H54 (cell line): ENCODE measurements around the gene TFAP2B.

Source experiments
- DNase-seq: peaks from one replicate; pipeline ENCODE4 v3.0.0; 2011; ENCODE audit warnings: low spot score, mixed read lengths; ENCODE audit not compliant: insufficient read length
- FAIRE-seq: peaks from 3 replicates; lab custom pipeline; 2011; peaks lifted over from hg19 to GRCh38; lab: Jason Lieb, UNC
- POLR2A ChIP-seq: IDR thresholded peaks from 2 replicates; pipeline ENCODE4 v1.6.1; 2011; ENCODE audit warnings: low read depth, mild to moderate bottlenecking, low read length

The TFAP2B gene

DNA sequence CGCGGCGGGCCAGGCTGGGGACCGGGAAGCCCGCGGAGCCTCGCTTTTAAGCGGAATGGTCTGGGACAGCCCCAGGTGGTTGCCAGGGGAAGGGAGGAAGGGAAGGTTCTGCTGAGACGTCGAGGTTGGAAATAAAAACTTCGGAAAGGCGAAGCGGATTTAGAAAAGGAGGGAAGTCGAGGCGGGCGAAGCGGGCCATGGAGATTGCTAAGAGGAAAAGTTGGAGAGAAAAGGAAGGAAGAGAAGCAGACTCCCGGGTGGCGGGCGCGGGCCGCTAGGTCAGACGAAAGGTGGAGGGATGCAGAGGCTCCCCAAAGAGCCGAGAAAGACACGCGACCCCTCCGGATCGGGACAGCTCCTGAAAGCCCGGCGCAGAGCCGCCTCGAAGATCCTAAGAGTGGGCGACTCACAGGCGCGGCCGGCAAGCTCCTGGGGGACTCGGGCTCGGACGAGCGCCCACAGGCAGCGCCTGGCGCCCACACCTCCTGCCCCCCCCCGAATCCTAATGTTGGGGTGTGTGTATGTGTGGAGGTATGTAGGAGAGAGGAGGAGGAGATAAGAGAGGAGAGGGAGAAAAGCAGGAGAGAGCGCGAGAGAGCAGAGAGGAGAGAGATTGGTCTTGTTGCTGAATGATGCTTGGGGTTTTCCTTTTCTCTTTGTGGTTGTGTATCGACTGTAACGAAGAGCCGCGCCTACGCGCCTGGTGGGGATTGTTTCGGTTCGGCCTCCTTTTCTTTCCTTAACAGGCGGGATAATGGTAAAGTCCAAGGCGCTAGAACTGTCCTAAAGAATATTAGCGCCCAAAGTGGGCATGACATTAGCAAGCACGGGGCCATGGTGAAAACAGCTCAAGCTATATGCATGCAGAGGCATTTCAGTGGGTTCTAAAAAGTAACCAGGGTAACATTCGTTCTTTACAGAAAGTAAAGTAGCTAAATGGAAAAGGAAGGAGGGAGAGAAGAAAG, 1.5 kb downstream of the TFAP2B start:
- no peak for FAIRE-seq
- TF ChIP-seq POLR2A, result no peak
- DNase-seq, result no peak

DNA sequence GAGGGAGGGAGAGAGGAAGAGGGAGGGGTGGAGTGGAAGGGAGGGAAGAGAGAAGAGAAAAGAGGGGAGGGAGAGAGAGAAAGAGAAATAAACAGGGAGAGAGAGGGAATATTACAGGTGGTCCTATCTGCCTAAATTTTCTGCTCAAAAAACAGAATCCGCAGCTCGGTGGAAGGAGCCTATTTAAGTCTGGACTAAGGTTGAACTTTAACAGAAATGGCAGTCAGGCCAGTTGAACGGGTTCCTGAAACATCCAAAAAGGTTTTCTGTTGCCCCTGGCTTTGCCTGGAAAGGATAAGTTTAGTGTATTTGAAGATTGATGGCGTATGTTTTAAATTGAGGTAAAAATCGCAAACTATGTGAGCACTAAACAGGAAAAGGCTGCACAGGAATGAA, 2.2 kb downstream of the TFAP2B start:
- FAIRE-seq (no peak), DNase-seq (no peak)
- no peak for TF ChIP-seq POLR2A

DNA sequence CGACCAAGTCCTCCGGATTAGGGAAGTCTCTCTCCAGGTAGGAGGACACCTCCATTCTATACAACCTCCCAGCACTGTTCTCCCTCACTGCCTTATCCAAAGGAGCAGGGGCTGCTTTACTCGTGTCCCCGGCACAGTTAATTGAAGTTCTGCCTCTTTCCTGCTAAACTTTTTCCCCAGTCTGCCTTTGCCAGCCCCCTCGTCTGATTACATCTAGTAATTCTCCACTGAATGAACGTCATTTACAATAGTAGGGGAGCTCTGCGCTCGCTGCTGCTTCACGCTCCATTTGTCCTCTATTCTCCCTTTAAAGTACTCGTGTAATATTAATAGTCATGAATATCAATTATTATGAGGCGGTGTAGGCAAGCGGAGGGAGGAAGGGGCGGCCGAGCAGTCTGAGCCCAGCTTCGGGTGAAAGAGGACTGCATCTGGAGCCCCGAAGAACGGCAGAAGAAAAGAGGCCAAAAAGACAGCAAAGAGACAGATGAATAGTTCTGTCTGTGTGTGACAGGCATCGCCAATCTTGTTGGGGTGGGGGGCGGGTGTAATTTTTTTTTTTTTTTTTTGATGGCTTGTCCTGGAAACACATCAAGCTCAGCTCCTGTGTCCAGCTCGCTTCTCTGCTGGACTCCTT, 2.9 kb downstream of the TFAP2B start:
- FAIRE-seq (no peak), DNase-seq (no peak)
- TF ChIP-seq POLR2A, result no peak

DNA sequence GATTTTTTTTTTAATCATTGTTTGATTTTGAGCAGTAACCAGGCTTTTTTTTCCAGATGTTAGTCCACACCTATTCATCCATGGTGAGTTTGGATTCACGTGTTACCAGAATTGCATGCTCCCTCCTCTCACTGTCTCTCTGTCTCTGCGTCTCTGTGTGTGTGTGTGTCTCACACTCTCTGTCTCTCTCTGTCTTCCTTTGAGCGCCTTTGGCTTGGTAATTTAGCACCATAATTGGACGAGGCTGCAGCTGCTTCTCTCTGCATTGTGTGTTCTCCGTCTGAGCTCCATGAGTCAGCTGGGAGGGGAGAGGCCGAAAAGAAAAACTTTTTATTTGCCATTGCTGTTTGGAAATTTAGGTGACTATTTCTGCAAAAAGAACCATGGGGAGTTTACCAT, 3.4 kb downstream of the TFAP2B start:
- DNase-seq (no peak), FAIRE-seq (no peak)
- TF ChIP-seq POLR2A, result no peak

DNA sequence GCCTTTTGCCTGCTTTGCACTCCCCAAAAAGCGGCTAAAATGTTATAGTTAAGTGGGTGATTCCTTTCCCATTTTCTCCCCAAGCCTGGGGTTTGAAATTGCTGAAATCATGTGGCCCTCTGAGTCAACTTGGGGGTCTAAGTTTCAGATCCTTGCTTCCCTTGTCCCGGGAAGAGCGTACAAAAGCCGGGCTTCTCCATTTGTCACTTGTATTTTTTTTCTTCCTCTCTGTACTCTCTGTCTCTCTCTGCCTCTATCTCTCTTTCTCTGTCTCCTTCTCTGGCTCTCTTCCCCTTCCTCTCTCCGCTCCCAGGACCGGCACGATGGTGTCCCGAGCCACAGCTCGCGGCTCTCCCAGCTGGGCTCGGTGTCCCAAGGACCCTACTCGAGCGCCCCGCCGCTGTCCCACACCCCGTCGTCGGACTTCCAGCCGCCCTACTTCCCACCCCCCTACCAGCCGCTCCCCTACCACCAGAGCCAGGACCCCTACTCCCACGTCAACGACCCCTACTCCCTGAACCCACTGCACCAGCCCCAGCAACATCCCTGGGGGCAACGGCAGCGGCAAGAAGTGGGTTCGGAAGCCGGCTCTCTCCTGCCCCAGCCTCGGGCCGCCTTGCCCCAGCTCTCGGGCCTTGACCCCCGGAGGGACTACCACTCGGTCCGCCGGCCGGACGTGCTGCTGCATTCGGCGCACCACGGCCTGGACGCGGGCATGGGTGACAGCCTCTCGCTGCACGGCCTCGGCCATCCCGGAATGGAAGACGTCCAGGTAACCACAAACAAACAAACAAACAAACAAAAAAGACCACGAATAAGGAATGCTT, 4.6 kb downstream of the TFAP2B start:
- TF ChIP-seq POLR2A, result no peak
- DNase-seq (no peak), FAIRE-seq (no peak)

DNA sequence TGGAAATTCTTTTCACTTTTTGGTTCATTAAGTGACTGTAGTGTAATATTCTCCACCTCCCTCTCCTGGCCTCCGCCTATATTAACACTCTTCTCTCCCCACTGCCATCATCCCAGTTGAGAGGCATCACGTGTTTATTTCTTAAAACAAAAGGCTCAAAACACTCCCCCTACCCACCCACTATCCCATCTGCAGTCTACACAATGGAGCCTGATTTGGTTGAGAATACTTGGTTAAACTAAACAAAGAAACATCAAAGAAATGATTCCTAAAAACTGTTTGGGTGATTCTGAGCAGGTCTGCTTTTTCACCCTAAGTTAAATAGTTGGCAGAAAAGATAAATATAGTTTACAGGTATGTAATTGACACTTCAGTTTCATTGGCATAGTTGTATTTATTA, 5.9 kb downstream of the TFAP2B start:
- FAIRE-seq (no peak), DNase-seq (no peak)
- TF ChIP-seq POLR2A, result no peak

DNA sequence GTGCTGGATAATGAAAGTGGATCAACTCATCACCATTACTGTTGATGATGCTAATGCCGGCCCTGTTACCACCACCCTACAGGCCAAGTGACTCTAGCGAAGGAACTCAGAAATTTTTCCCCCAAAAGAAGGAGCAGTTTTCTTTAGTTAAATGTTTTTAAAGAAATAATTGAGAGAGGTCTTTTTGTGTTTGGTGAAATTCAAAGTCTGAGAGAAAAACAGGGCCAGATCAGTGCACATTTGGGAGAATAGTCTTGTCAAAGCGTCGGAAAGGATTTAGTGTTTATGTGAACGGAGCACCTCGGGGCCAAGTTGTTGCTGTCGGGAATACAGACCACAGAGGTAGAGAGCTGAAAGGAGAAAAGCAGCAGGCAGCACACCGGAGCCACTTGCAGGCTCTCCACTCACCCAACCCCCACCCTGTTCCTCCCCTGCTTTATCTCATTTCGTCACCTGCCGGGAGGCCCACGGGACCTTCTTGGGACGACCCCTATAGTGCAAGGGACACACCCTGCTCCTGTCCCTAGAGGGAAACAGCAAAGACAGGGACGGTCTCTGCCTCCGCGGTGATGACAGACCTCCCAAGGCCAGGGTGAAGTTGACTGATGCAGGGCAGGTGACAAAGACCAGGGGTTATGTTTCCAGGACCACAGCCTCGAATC, 6.8 kb downstream of the TFAP2B start:
- FAIRE-seq (no peak), DNase-seq (no peak)
- TF ChIP-seq POLR2A, result no peak

DNA sequence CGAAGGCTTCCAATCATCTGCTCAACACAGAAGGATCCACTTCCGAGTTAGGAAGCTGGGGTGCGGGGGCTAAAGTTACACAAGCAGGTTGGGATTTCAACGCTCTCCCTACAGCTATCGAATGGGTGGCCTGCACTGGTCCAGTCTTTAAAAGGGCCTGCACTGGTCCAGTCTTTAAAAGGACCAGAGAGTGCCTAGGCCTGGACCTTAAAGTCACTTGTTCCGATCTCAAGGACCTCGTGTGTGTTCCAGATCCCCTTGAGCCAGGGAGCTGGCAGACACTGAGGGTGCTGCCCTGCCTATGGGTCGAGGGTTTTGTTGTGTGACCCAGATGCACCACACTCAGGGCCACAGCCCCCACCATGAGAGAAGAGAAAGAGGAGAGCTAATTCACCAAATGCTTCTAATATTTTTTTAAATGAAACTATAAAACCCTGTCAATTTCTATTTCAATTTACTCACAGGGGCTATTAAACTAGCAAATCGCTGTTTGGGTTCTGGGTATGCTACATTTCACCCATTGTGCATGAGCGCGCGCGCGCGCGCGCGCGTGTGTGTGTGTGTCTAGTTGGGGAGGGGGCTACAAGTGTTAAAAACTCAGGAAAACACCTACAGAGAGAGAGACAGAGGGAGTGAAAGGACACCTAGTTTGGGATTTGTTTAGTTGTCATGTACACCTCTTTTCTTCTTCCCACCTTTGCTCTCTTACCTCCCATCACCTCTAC, 7.5 kb downstream of the TFAP2B start:
- DNase-seq (no peak), FAIRE-seq (no peak)
- no peak for TF ChIP-seq POLR2A

DNA sequence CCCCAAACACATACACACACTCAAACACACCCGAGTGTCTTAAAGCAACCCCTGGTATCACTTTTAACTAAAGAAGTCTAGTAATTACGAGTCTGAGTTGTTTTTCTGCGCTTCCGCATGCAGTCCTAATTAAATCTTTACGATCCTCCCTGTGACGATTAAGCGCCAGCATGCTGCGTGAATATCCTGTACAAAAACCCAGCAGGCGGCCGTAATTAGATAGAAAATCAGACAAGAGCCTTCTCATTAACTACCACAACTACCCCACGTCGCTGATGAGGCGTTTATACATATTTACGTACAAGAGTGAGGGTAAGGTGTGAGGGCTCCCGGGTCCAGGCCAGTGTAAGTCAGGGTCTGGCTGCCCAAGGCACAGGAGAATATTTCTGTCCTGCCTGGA, 8.1 kb downstream of the TFAP2B start:
- DNase-seq (no peak), FAIRE-seq (no peak)
- TF ChIP-seq POLR2A, result no peak

DNA sequence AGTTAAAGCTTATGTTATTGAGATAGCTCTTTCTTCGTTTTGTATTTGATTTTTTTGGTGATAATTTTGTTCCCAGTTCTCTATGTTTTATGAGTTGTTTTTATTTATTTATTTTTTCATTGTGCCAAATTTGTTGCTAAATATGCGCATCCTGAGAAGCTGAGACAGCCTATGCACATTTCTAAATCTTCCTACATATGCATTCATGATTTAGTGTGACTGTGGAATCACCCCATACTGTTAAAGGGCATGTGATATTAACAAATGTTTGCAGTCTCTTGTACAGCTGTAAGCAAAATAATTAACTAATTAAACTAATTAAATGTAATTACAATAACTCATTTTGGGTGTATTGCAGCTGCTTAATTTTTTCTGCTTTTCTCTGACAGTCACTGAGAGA, 10.4 kb downstream of the TFAP2B start:
- FAIRE-seq (no peak), DNase-seq (no peak)
- TF ChIP-seq POLR2A, result no peak

DNA sequence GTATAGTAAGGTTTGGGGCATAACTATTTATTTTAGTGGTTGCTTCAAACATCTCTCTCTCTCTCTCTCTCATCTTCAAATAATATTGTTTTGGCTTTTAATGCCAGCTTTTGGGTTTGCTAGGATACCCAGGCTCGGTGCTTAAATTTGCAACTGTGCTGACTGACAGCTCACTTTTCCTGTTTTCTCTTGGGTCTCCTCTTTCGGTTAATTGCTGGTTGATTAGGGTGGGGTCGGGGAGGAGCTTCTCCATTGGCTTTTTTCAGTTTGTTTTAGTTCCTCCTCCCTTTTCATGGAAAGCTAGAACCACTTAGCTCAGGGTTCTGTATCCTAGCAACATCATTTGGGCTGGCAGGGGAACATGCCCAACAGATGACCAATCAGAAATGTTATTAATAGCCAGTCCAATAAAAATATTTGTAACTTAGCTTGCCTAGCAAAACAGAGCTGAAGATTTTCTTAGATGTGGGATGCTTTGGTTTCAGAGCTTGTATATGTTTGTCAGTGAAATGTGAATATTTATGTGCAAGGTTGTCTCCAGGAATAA, 11.3 kb downstream of the TFAP2B start:
- FAIRE-seq, result no peak
- DNase-seq, result no peak
- no peak for TF ChIP-seq POLR2A

DNA sequence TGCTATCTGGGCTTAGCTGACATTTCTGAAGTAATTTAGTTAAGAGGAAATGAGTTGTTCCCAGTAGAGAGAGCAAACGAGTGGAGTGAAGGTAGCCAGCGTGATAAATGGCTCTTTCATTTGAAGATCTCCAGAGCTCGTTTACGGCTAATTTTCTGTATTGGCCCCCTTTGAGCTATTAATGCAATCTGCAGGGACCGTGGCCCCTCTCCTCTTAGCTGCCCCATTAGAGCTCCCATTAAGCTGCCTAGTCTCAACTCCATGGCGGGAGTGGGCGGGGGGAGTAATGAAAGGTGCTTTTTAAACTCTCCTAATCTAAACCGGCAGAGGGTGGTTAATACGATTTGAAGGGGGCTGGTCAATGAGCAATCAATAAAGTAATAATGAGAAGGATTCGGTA, 12.5 kb downstream of the TFAP2B start:
- FAIRE-seq, result no peak
- DNase-seq, result no peak
- TF ChIP-seq POLR2A, result no peak
